Measurements from ENCODE around the gene CXCR5. TPM values are rescaled to one million over a fixed set of nuclear protein-coding genes. Genes with fewer than 3 reads are reported as not detected.

The CXCR5 gene
- total RNA-seq: 1 to 10 TPM in 2 of 4 donors, not detected in 2; 2.5 to 4.1 TPM

DNA sequence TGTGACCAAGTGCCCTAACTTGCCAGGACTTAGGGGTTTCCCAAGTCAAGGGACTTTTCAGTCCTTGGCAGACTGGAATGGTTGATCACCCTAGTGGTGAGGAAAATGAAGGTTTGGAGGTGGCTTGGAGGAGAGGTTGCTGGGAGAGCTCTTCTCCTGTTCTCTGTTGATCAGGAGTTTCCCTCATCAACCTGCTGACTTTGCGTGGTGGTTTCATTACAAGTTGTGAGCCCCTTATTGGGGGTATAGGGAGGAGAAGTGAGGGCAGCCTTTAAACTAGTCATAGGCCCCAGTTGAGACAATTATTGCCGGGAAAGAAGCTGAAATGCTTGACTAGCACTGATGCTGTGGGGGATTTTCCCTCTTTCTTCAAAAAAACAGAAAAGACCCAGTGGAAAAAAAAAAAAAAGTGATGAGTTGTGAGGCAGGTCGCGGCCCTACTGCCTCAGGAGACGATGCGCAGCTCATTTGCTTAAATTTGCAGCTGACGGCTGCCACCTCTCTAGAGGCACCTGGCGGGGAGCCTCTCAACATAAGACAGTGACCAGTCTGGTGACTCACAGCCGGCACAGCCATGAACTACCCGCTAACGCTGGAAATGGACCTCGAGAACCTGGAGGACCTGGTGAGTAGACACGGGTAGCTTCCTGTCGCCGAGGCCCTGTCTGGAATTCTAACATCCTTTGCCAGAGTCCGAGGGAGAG is at the start of gene CXCR5:
CXCR5 (plus strand) TSS at position 525 of the 704 bp plus-strand sequence; CDS start at position 575, 50 bp downstream.
- DNase-seq: peak; percentile 37
- Histone ChIP-seq H3K4me3 (no peak within 1 kb of the TSS), H3K27me3 (no peaks in the 10 kb centered on the region), H3K36me3 (no peaks in the 10 kb centered on the region), H3K27ac (peak within 1 kb of the TSS in 1 of 4 donors; percentile 47), H3K9me3 (no peaks in the 10 kb centered on the region), H3K4me1 (peaks cover 0 to 10% (median 7%) of the 10 kb centered on the region in 4 donors)
- intact Hi-C loops (cut with DNase I; ENCODE audit: low total_unique reads): no loop called here
- in situ Hi-C loops (cut with MboI; ENCODE audit: low pct_ligation_motif_present in 1 of 4, low pct_unique_long_range_greater_than_20kb in 1 of 4, low sequenced_read_pairs in 3 of 4): no loop called here
- TF ChIP-seq, protein P1, sequence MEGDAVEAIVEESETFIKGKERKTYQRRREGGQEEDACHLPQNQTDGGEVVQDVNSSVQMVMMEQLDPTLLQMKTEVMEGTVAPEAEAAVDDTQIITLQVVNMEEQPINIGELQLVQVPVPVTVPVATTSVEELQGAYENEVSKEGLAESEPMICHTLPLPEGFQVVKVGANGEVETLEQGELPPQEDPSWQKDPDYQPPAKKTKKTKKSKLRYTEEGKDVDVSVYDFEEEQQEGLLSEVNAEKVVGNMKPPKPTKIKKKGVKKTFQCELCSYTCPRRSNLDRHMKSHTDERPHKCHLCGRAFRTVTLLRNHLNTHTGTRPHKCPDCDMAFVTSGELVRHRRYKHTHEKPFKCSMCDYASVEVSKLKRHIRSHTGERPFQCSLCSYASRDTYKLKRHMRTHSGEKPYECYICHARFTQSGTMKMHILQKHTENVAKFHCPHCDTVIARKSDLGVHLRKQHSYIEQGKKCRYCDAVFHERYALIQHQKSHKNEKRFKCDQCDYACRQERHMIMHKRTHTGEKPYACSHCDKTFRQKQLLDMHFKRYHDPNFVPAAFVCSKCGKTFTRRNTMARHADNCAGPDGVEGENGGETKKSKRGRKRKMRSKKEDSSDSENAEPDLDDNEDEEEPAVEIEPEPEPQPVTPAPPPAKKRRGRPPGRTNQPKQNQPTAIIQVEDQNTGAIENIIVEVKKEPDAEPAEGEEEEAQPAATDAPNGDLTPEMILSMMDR (IDR thresholded peaks at IDR 0.05): no peak
- TF ChIP-seq POLR2AphosphoS5 (IDR thresholded peaks at IDR 0.05) (no peak), EP300 (IDR thresholded peaks at IDR 0.05; ENCODE audit: low read depth) (no peak), POLR2A (IDR thresholded peaks at IDR 0.05) (peak; percentile 35)
- 78 to 88% methylated on average over 4 to 13 of the region's 16 CpGs for WGBS, 2 donors (ENCODE audit: low coverage in 1 of 2)

DNA sequence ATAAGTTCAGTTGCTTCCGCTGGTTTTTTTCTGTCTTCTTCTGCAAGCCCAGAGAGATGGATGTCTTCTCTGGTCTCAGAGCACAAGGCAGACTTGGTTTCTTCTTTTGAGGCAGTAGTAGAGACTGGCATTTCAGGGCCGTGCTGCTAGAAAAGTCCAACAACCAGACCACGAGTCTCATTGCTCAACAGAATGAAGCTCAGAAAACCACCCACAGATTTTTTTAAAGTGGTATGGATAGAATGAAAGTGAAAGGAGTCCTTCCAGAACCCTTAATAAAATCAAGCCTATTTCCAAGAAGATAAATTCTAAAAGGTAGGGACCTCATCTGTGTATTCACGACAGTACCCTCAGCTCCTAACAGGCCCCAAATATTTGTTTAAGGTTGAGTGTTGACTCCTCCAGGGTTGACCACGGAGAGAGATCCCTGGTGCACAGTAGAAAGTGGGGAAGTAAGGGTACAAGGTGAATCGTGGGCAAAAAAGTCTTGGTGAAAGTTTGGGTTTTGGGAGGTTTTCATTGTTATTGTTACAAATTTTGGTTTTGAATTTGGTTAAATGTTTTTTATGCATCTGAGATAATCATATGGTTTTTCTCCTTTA is 49.2 kb upstream of the CXCR5 start:
- no peak for DNase-seq
- Histone ChIP-seq H3K27me3 (no peaks in the 10 kb centered on the region), H3K4me1 (no peaks in the 10 kb centered on the region), H3K4me3 (no peak overlapping the region), H3K36me3 (no peaks in the 10 kb centered on the region), H3K27ac (no peak overlapping the region), H3K9me3 (no peaks in the 10 kb centered on the region)
- in situ Hi-C loops (cut with MboI; ENCODE audit: low pct_ligation_motif_present in 1 of 4, low pct_unique_long_range_greater_than_20kb in 1 of 4, low sequenced_read_pairs in 3 of 4) (no loop called here), intact Hi-C loops (cut with DNase I; ENCODE audit: low total_unique reads) (no loop called here)
- 50 to 51% methylated on average over 6 of the region's 6 CpGs for WGBS, 2 donors (ENCODE audit: low coverage in 1 of 2)
- TF ChIP-seq POLR2AphosphoS5 (IDR thresholded peaks at IDR 0.05) (no peak), POLR2A (IDR thresholded peaks at IDR 0.05) (no peak), EP300 (IDR thresholded peaks at IDR 0.05; ENCODE audit: low read depth) (no peak)
- TF ChIP-seq, protein P1 (IDR thresholded peaks at IDR 0.05): no peak

DNA sequence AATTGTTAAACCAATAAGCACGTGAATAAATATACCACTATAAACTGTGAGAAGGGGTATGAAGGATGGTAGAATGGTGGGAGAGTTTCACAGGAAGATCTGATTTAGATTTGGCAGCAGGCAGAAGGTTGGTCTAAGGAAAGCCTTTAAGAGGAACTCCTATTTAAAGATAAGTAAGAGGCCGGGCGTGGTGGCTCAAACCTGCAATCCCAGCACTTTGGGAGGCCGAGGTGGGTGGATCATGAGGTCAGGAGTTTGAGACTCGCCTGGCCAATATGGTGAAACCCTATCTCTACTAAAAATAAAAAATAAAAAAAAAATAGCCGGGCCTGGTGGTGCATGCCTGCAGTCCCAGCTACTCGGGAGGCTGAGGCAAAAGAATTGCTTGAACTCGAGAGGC is 45.8 kb upstream of the CXCR5 start:
- no peaks in the 10 kb centered on the region for H3K27me3 ChIP-seq
- H3K36me3 ChIP-seq: no peaks in the 10 kb centered on the region
- intact Hi-C loops (cut with DNase I; ENCODE audit: low total_unique reads): no loop called here
- no peak for DNase-seq
- TF ChIP-seq EP300 (IDR thresholded peaks at IDR 0.05; ENCODE audit: low read depth): no peak
- TF ChIP-seq POLR2AphosphoS5 (IDR thresholded peaks at IDR 0.05): no peak
- TF ChIP-seq, protein P1 (IDR thresholded peaks at IDR 0.05): no peak
- no peak for TF ChIP-seq POLR2A (IDR thresholded peaks at IDR 0.05)
- H3K27ac ChIP-seq: no peak overlapping the region
- in situ Hi-C loops (cut with MboI; ENCODE audit: low pct_ligation_motif_present in 1 of 4, low pct_unique_long_range_greater_than_20kb in 1 of 4, low sequenced_read_pairs in 3 of 4): no loop called here
- WGBS, 2 donors (ENCODE audit: low coverage in 1 of 2): 77 to 79% methylated on average over 8 of the region's 8 CpGs
- no peaks in the 10 kb centered on the region for H3K4me1 ChIP-seq
- no peak overlapping the region for H3K4me3 ChIP-seq
- no peaks in the 10 kb centered on the region for H3K9me3 ChIP-seq

DNA sequence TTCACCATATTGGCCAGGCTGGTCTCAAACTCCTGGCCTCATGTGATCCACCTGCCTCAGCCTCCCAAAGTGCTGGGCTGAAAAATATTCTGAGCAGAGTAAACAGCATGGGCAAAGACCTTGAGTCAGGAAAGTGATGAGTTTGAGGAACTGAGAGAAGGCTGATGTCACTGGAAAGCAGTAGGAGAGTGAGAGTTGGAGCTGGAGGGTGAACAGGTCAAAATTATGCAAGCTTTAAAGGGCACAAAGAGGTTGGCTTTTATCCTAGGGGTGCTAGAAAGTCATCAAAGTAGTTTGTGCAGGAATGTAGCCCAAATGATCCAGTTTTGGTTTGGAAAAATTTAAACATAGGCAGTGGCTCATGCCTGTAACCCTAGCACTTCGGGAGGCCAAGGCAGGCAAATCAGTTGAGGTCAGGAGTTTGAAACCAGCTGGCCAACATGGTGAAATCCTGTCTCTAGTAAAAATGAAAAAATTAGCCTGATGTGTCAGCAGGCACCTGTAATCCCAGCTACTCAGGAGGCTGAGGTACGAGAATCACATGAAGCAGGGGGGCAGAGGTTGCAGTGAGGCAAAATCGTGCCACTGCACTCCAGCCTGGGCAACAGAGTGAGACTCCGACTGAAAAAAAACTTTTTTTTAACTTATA is 44.7 kb upstream of the CXCR5 start:
- no peak for TF ChIP-seq POLR2AphosphoS5 (IDR thresholded peaks at IDR 0.05)
- no peak for TF ChIP-seq EP300 (IDR thresholded peaks at IDR 0.05; ENCODE audit: low read depth)
- TF ChIP-seq, protein P1 (IDR thresholded peaks at IDR 0.05): no peak
- no peak for TF ChIP-seq POLR2A (IDR thresholded peaks at IDR 0.05)
- DNase-seq: no peak
- WGBS, 2 donors (ENCODE audit: low coverage in 1 of 2): 77 to 93% methylated on average over 2 to 4 of the region's 4 CpGs
- intact Hi-C loops (cut with DNase I; ENCODE audit: low total_unique reads) (no loop called here), in situ Hi-C loops (cut with MboI; ENCODE audit: low pct_ligation_motif_present in 1 of 4, low pct_unique_long_range_greater_than_20kb in 1 of 4, low sequenced_read_pairs in 3 of 4) (no loop called here)
- Histone ChIP-seq H3K4me3 (no peak overlapping the region), H3K27me3 (no peaks in the 10 kb centered on the region), H3K36me3 (no peaks in the 10 kb centered on the region), H3K27ac (no peak overlapping the region), H3K4me1 (no peaks in the 10 kb centered on the region), H3K9me3 (no peaks in the 10 kb centered on the region)
